OCI-LY7 (cell line): Measurements from ENCODE around the gene PRR3. TPM values are rescaled to one million over a fixed set of nuclear protein-coding genes. Genes with fewer than 3 reads are reported as not detected.
A peak's percentile ranks its signal among the peaks of the same experiment; 100 is the strongest.

Experiments used
- BruUV-seq: library from RNA; stranded (reverse); fragments of 400-500 nt; replicated peaks from 2 replicates; lab custom pipeline; 2021; lab: Mats Ljungman, UMichigan
- CTCF ChIA-PET: fragments of 300-600 bp; sonication (Branson Sonifier 250); formaldehyde crosslinking; loops from one replicate; lab custom pipeline; 2022; ENCODE audit warnings: antibody characterized with exemption; ENCODE audit not compliant: unreplicated experiment; lab: Charles Lee
- POLR2A ChIA-PET: fragments of 300-600 bp; sonication (Branson Sonifier 250); formaldehyde crosslinking; loops from one replicate; lab custom pipeline; 2022; ENCODE audit warnings: antibody characterized with exemption; lab: Charles Lee
- DNase-seq: peaks from one replicate; pipeline ENCODE4 v3.0.0-alpha.2; 2015; ENCODE audit warnings: low spot score
- H2AFZ ChIP-seq: fragments of 200-600 bp; sonication (generic), shearing (Covaris generic); 2 replicates; pipeline ENCODE4 v1.6.1; 2014; ENCODE audit warnings: mild to moderate bottlenecking, antibody characterized with exemption, low read length, moderate library complexity
- H3K27ac ChIP-seq: fragments of 200-600 bp; sonication (generic); 2 replicates; pipeline ENCODE4 v1.5.1; 2014; ENCODE audit warnings: mixed run types, low read depth, mild to moderate bottlenecking, moderate library complexity, low read length, inconsistent platforms; ENCODE audit not compliant: poor library complexity, severe bottlenecking
- H3K36me3 ChIP-seq: fragments of 200-600 bp; sonication (generic); 2 replicates; pipeline ENCODE4 v1.6.1; 2014; ENCODE audit warnings: mild to moderate bottlenecking, antibody characterized with exemption, low read length, moderate library complexity, mixed read lengths; ENCODE audit not compliant: insufficient read depth
- H3K4me1 ChIP-seq: fragments of 200-600 bp; sonication (generic); 2 replicates; pipeline ENCODE4 v1.5.1; 2014; ENCODE audit warnings: mild to moderate bottlenecking, low read length; ENCODE audit not compliant: insufficient read depth, poor library complexity, severe bottlenecking
- H3K4me2 ChIP-seq: fragments of 200-600 bp; sonication (generic); 2 replicates; pipeline ENCODE4 v1.6.1; 2014; ENCODE audit warnings: mild to moderate bottlenecking, low read length
- H3K4me3 ChIP-seq: fragments of 200-600 bp; sonication (generic); 2 replicates; pipeline ENCODE4 v1.5.1; 2014; ENCODE audit warnings: mild to moderate bottlenecking, low read depth, low read length; ENCODE audit not compliant: poor library complexity, severe bottlenecking
- H3K79me2 ChIP-seq: fragments of 200-600 bp; sonication (generic); 2 replicates; pipeline ENCODE4 v1.6.1; 2016; ENCODE audit warnings: low read depth, mild to moderate bottlenecking, low read length, moderate library complexity, mixed read lengths; ENCODE audit not compliant: insufficient read depth
- H3K9me2 ChIP-seq: fragments of 200-600 bp; sonication (generic); 2 replicates; pipeline ENCODE4 v1.6.1; 2016; ENCODE audit warnings: mild to moderate bottlenecking, low read length, mixed read lengths; ENCODE audit not compliant: insufficient read depth
- H3K9me3 ChIP-seq: fragments of 200-600 bp; sonication (generic); 2 replicates; pipeline ENCODE4 v1.6.1; 2014; ENCODE audit warnings: mild to moderate bottlenecking, mixed run types, low read length, mixed read lengths
- H4K20me1 ChIP-seq: fragments of 200-600 bp; sonication (generic); 2 replicates; pipeline ENCODE4 v1.6.1; 2014; ENCODE audit warnings: mild to moderate bottlenecking, antibody characterized with exemption, low read length, moderate library complexity, mixed read lengths; ENCODE audit not compliant: insufficient read depth
- EZH2phosphoT487 ChIP-seq: fragments of 200-600 bp; sonication (generic); IDR thresholded peaks from 2 replicates; pipeline ENCODE4 v1.6.1; 2018; ENCODE audit warnings: low read depth, borderline replicate concordance, mild to moderate bottlenecking, mixed run types, antibody characterized with exemption, low read length, moderate library complexity, mixed read lengths
- intact Hi-C: fragments of 100-400 bp; cut with micrococcal nuclease; formaldehyde crosslinking; loops from one replicate; pipeline ENCODE4 v1.10.0; 2022; ENCODE audit not compliant: unreplicated experiment
- microRNA-seq: library from miRNA; unstranded; fragments of <30 nt; microRNA quantifications from one replicate; pipeline ENCODE4 v1.2.0, GENCODE V29; 2022; ENCODE audit warnings: borderline replicate concordance
- small RNA-seq: library from RNA; depleted of rRNA; stranded (forward); fragments of <200 nt; gene quantifications from one replicate; pipeline ENCODE3, GENCODE V24; 2014
- total RNA-seq, 2 experiments: library from RNA; depleted of rRNA in 1 of 2; stranded (reverse); fragments of >200 nt in 1 of 2; shearing (Covaris generic) in 1 of 2; gene quantifications; 2 replicates each; pipeline ENCODE4 v1.2.3, GENCODE V29; 2014 to 2022
- TF ChIP-seq, protein P1 (sequence below): fragments of 200-600 bp; sonication (generic); conservative IDR thresholded peaks from 2 replicates; pipeline ENCODE4 v1.5.1; 2014; ENCODE audit warnings: mild to moderate bottlenecking, antibody characterized with exemption, low read length, moderate library complexity, mixed read lengths

Gene PRR3
- total RNA-seq, 2 experiments from 2014 or later, result 25.2 to 34.9 TPM

DNA sequence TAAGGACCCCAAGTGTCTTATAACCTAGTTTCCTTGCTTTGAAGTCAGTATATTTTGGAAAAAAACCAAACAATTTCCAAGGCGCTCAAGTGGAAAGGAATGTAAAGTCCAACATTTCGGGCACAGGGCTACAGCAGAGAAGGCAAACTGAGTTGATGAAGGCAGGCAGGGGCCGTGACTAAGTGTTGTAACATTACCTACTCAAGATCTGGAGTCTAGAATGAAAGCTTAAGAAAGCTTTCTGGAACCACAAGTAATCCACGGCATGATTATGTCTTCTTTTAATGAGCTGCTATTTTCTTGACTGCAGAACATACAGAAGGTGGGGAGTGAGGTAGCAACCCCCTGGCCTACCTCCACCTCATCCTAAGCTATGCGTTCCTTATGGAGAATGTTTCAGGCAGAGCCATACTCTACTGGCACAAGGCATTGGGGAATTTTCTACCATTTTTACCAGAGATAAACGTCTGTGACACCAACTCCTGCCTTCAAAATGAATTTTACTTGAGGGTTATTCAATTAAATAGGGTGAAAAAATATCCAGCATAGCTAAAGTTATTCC lies 55.7 kb downstream of the PRR3 start:
- Histone ChIP-seq H3K27ac (no peak overlapping the region), H3K9me2 (no peaks in the 10 kb centered on the region), H3K36me3 (peaks cover 82% of the 10 kb centered on the region), H3K4me3 (no peak overlapping the region), H2AFZ (no peak overlapping the region), H3K9me3 (no peaks in the 10 kb centered on the region), H3K4me1 (peaks cover 27% of the 10 kb centered on the region), H3K79me2 (peaks cover 55% of the 10 kb centered on the region), H3K4me2 (peak overlapping the region; percentile 99; the same call in 1 of the 2 replicates), H4K20me1 (peaks cover 30% of the 10 kb centered on the region; the same call in 1 of the 2 replicates)
- DNase-seq, result no peak
- CTCF ChIA-PET, result interaction anchor here (1.1 kb wide), 1 partner anchor 118 kb away, joined by 3 read pairs; no protein-coding TSS in a partner anchor
- POLR2A ChIA-PET, result interaction anchor here (0.5 to 3.6 kb wide), 8 partner anchors 13 to 96 kb away, joined by 3 to 38 read pairs (median 4); partner anchors contain the start of gene C6orf136
- intact Hi-C loops, result no loop called here
- TF ChIP-seq EZH2phosphoT487, result no peak
- TF ChIP-seq, protein P1, sequence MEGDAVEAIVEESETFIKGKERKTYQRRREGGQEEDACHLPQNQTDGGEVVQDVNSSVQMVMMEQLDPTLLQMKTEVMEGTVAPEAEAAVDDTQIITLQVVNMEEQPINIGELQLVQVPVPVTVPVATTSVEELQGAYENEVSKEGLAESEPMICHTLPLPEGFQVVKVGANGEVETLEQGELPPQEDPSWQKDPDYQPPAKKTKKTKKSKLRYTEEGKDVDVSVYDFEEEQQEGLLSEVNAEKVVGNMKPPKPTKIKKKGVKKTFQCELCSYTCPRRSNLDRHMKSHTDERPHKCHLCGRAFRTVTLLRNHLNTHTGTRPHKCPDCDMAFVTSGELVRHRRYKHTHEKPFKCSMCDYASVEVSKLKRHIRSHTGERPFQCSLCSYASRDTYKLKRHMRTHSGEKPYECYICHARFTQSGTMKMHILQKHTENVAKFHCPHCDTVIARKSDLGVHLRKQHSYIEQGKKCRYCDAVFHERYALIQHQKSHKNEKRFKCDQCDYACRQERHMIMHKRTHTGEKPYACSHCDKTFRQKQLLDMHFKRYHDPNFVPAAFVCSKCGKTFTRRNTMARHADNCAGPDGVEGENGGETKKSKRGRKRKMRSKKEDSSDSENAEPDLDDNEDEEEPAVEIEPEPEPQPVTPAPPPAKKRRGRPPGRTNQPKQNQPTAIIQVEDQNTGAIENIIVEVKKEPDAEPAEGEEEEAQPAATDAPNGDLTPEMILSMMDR, result no peak
- no TSS peak for BruUV-seq

Small RNAs within 50 kb of the gene (microRNA-seq; reads per million reads assigned to microRNA genes)
- gene MIR877, result 121 reads per million, percentile 59 among the genes with 10 or more reads in this experiment

Small RNAs within 50 kb of the gene (small RNA-seq; reads per million reads assigned to genes)
- gene MIR877, result 0.26 reads per million

Other genes starting within 250 kb of the PRR3 start
- 10.9 and 11.4 TPM in 2 replicates for gene TRIM39, start 230.4 kb upstream of the PRR3 start, total RNA-seq (2014; rRNA removed; shearing (Covaris generic))
- 13.8 and 17.0 TPM in 2 replicates for gene TRIM39, start 230.4 kb upstream of the PRR3 start, total RNA-seq (2022)
- 77.3 and 88.1 TPM in 2 replicates for gene RPP21, start 212.1 kb upstream of the PRR3 start, total RNA-seq (2014; rRNA removed; shearing (Covaris generic))
- 50.4 and 51.4 TPM in 2 replicates for gene RPP21, start 212.1 kb upstream of the PRR3 start, total RNA-seq (2022)
- gene HLA-E, start 67.8 kb upstream of the PRR3 start, total RNA-seq (2014; rRNA removed; shearing (Covaris generic)), result 131 and 156 TPM in 2 replicates
- gene HLA-E, start 67.8 kb upstream of the PRR3 start, total RNA-seq (2022), result 123 and 151 TPM in 2 replicates
- 51.2 and 66.4 TPM in 2 replicates for gene GNL1, start 806 bp upstream of the PRR3 start, total RNA-seq (2014; rRNA removed; shearing (Covaris generic))
- gene GNL1, start 806 bp upstream of the PRR3 start, total RNA-seq (2022), result 114 and 116 TPM in 2 replicates
- 53.0 and 126 TPM in 2 replicates for gene ABCF1, start 14.1 kb downstream of the PRR3 start, total RNA-seq (2014; rRNA removed; shearing (Covaris generic))
- gene ABCF1, start 14.1 kb downstream of the PRR3 start, total RNA-seq (2022), result 83.1 and 86.7 TPM in 2 replicates
- gene PPP1R10, start 59.9 kb downstream of the PRR3 start, total RNA-seq (2014; rRNA removed; shearing (Covaris generic)), result 103 and 126 TPM in 2 replicates
- 150 and 155 TPM in 2 replicates for gene PPP1R10, start 59.9 kb downstream of the PRR3 start, total RNA-seq (2022)
- 44.2 and 59.0 TPM in 2 replicates for gene MRPS18B, start 60.5 kb downstream of the PRR3 start, total RNA-seq (2014; rRNA removed; shearing (Covaris generic))
- 77.3 and 79.6 TPM in 2 replicates for gene MRPS18B, start 60.5 kb downstream of the PRR3 start, total RNA-seq (2022)
- gene ATAT1, start 69.6 kb downstream of the PRR3 start, total RNA-seq (2014; rRNA removed; shearing (Covaris generic)), result 4.7 and 10.4 TPM in 2 replicates
- gene ATAT1, start 69.6 kb downstream of the PRR3 start, total RNA-seq (2022), result 17.8 and 19.6 TPM in 2 replicates
- gene C6orf136, start 89.8 kb downstream of the PRR3 start, total RNA-seq (2014; rRNA removed; shearing (Covaris generic)), result 9.1 and 14.7 TPM in 2 replicates
- gene C6orf136, start 89.8 kb downstream of the PRR3 start, total RNA-seq (2022), result 26.7 and 29.5 TPM in 2 replicates
- gene DHX16, start 115.7 kb downstream of the PRR3 start, total RNA-seq (2014; rRNA removed; shearing (Covaris generic)), result 27.1 and 30.5 TPM in 2 replicates
- 32.1 and 37.5 TPM in 2 replicates for gene DHX16, start 115.7 kb downstream of the PRR3 start, total RNA-seq (2022)
- 65.2 and 66.9 TPM in 2 replicates for gene PPP1R18, start 129.3 kb downstream of the PRR3 start, total RNA-seq (2014; rRNA removed; shearing (Covaris generic))
- 106 and 109 TPM in 2 replicates for gene PPP1R18, start 129.3 kb downstream of the PRR3 start, total RNA-seq (2022)
- gene NRM, start 133.7 kb downstream of the PRR3 start, total RNA-seq (2014; rRNA removed; shearing (Covaris generic)), result 13.6 and 18.6 TPM in 2 replicates
- gene NRM, start 133.7 kb downstream of the PRR3 start, total RNA-seq (2022), result 36.7 and 44.0 TPM in 2 replicates
- gene MDC1, start 160.0 kb downstream of the PRR3 start, total RNA-seq (2014; rRNA removed; shearing (Covaris generic)), result 35.0 and 41.6 TPM in 2 replicates
- gene MDC1, start 160.0 kb downstream of the PRR3 start, total RNA-seq (2022), result 107 and 133 TPM in 2 replicates
- gene TUBB, start 163.1 kb downstream of the PRR3 start, total RNA-seq (2014; rRNA removed; shearing (Covaris generic)), result 1,287 and 1,346 TPM in 2 replicates
- gene TUBB, start 163.1 kb downstream of the PRR3 start, total RNA-seq (2022), result 1,244 and 1,350 TPM in 2 replicates
- 66.7 and 70.7 TPM in 2 replicates for gene FLOT1, start 185.4 kb downstream of the PRR3 start, total RNA-seq (2014; rRNA removed; shearing (Covaris generic))
- gene FLOT1, start 185.4 kb downstream of the PRR3 start, total RNA-seq (2022), result 108 and 117 TPM in 2 replicates
- 0.51 and 2.8 TPM in 2 replicates for gene IER3, start 187.3 kb downstream of the PRR3 start, total RNA-seq (2014; rRNA removed; shearing (Covaris generic))
- gene IER3, start 187.3 kb downstream of the PRR3 start, total RNA-seq (2022), result 1.3 and 1.6 TPM in 2 replicates